ENCODE results near the gene TK2.
A peak's percentile ranks its signal among the peaks of the same experiment; 100 is the strongest.
"Not testable (repeated sequence)": the region's sequence is repeated elsewhere in the genome, so short reads cannot be mapped to it uniquely, and the experiment has no call there.

TK2 gene

DNA sequence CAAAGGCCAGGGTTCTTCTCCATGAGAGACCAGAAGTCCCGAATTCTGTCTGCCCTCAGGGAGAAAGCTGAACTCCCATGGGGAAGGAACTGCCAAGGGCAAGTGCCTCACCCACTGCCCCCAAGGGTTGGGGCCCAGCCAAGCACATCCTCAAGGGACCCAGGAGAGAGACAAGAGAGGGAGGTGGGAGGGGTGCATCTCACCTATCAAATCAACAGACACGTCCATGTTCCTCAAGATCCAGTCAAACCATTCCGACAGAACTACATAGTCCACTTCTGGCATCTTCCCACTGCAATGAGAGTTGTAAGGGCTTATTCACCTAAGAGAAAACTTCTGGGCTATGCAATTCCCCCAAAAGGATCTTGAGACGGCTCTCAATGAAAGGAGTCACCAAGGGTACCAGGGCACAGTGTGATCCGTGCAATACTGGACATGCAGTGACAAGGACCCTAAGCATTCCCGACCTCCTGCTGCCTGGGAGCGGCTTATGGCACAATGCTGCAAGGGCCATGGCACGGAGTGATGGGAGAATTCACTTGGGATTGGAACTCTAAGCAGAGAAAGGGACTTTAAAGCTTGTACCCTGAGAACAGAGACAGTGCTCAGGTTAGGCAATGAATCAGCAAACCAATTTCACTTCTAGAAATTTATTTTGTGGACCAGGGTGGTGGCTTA, 32.2 kb downstream of the TK2 start:
- DNase-seq: peak; percentile 40

GRCh38 chr16:66516808-66517585, 32.9 kb downstream of the TK2 start:
- peak; percentile 92 for DNase-seq

DNA sequence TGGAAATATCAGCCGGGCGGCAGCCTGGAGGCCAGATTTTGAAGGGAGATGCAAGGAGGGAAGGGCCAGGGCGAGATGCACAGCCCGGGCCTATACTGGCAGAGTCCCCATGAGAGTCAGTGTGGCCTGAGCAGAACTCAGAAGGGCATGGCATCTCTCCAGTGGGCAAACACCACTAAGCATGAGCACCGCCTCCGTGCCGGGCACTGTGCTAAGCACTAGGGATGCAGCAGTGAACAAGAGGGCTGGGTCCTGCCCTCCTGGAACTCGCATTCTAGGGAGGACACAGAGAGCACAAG, 33.5 kb downstream of the TK2 start:
- peak; percentile 53 for DNase-seq

- peak; percentile 43 for DNase-seq
Observed at GRCh38 chr16:66515596-66516508, 34.1 kb downstream of the TK2 start.

- not testable (repeated sequence) for DNase-seq
Observed at GRCh38 chr16:66514980-66515595, 34.8 kb downstream of the TK2 start.

- not testable (repeated sequence) for DNase-seq
Observed at GRCh38 chr16:66514391-66514790, 35.5 kb downstream of the TK2 start.

GRCh38 chr16:66513111-66513723, 36.7 kb downstream of the TK2 start:
- no peak for DNase-seq

DNA sequence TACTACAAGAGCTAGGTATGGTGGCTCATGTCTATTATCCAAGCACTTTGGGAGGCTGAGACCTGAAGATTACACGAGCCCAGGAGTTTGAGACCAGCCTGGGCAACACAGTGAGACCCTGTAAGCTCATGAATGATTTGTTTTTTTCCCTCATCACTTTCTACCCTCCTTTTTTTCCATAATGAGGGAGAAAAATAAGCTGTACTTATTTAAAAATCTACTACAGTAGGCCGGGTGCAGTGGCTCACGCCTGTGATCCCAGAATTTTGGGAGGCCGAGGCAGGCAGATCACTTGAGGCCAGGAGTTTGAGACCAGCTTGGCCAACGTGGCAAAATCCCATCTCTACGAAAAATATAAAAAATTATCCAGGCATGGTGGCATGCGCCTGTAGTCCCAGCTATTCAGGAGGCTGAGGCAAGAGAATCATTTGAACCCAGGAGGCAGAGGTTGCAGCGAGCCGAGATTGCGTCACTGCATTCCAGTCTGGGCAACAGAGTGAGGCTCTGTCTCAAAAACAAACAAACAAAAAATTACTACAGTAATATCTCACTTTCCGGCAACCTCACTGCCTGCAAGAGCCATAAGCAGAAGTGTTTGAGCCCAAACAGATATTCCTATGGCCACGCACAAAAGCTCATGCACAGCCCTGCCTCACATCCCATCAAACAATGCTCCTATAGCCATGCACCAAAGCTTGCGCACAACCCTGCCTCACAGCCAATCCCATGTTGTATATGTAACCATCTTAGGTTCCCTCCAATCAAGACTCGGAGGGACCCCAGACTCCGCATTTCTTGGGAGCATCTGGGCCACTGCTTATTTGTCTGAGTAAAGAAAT, 37.4 kb downstream of the TK2 start:
- DNase-seq: no peak

DNA sequence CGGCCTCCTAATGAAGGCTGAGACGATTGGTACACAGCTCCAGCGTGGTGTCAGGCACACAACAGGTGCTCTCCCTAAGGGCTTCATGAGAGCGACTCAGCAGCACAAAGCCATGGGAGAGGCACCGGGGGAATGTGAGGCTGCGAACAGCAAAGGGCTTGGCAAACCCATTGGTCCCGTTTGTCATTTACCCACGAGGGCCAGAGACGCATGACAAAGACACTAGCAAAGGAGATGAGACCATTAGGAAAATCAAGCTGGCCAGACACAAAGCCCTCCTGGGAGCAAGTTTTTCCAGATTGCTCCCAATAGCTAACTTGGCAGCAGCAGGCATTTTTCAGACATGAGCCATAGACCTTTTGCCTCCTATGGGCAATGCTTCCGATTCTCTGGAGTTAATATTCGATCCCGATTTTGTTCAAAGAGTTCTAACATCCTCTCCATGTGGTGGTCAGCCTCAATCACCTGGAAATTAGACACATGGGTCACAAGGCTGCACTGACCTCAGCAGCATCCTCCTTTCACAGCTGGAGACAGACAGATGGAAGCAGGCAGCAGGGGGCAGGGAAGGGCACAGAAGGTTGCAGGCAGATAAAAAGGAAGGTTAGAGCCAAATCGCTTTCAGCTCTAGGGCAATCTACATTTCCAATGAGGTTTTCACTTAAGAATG, 38.2 kb downstream of the TK2 start:
- DNase-seq: no peak

DNA sequence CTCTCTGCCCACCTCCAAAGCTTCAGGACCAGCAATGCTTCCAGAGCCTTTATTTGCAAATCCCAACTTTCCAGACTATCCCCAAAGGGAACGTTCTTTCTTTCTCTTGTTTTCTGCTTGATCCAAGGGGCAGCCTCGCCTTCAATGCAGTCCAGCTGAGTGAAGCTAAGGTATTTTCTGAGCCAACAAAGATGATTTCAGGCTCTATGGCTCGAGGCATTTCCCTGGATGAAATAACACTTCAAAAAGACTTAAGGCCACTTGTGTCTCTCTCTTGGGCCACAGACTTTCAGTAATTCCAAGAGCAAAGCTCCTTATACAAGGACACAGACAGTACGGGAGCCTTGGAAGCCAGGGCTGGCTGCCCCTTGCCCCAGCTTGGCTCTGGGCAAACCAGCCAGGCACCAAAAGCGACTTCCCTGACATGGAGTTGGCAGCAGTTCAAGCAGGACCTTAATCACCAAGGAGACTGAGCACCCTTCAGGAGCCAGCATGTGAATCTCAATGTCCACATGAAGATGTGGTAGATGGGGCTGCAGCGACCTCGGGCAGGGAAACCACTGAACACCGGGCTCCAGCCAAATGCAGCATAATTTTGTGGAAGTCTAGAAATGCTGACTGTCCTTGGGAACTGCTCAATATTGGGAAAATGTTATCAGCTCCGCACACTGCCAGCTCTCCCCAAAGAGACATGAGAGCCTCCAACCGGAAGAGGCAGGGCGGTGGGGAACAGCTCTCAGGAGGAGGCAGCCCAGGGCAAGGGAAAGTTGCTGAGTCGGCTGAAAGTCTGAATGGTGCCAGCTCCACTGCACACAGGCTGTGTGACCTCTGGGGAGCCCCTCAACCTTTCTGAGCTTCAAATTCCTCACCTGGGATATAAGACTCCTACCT, 39.0 kb downstream of the TK2 start:
- DNase-seq: no peak

DNA sequence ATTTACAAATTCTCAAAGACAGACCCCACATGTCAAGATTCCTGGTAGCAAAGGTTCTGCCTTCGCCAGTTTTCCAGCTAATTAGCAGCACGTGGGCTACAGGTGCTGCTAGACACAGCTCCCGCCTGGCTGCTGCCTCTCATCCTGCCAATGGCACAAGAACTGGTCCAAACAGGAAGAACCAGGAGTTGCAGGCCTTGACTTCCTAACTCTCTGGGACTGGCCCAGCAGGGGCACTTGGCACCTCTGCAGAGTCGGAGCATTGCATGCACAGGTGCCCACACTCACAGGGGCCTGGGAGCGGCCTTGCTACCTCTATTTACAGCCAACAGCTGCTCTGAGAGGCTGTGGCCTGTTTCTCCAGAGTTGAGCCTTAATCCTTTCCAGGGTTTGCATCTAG, 39.6 kb downstream of the TK2 start:
- DNase-seq: no peak

DNA sequence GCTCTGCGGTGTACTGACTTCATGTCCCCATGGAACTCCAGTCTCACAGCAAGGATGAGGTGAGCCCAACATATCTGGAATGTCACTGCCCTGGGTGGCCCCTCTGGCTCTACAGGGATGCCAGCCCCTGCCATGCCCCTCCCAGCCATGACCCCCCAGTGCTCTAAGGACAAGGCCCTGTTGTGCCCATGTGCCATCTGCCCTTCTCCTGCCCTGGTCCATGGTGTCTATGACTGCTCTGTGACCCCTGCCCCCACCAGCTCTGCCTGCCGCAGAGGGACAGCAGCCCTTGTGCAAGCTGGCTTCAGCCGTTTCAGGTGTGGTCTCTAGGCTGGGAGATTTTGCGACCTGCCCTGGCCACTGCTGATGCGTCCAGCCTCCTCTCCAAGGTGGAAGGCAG, 40.3 kb downstream of the TK2 start:
- DNase-seq: no peak

DNA sequence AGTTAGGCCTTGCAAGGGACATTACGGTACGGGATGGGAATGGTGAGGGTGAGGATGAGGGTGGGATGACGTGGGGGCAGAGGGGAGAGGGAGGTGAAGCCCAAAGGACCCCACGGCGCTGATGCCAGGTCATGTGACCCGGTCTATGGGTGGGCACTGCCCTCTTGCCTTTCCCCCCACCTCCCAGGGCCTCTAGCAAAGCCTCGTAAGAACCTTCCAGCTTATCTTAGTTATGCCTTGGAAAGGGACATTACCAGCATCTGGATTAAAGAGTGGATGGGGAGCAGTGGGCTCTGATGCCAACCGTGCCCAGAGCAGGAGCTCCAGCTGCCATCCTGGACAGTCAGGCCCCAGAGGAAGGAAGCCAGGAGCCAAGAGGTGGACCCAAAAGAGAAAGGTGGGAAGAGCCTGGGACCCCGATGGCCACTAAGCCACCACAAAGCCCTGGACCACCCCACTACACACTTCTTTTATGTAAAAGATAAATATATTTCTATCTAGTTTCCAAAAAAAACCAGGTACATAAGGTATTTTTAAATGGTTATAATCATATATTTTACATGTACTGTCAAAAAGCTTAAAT, 40.9 kb downstream of the TK2 start:
- no peak for DNase-seq

GRCh38 chr16:66508248-66508913, 41.5 kb downstream of the TK2 start:
- DNase-seq: no peak

DNA sequence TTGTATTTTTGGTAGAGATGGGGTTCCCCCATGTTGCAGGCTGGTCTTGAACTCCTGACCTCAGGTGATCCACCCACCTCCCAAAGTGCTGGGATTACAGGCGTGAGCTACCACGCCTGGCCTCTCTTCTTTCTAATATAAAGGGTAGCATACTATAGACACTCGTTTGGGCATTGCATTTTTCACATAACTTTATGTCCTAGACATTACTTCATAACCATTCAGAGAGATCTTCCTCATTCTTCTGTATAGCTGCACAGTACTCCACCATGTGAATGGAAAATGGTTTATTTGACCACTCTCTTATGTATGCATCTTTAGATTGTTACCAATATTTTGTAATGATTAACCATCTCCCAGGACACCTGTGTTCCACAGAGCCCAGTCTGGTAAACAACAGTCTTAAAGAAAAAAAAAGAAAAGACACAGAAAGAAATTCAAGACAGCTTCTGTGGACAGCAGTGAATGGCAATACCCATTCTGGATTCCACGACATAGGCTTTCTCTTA, 42.1 kb downstream of the TK2 start:
- no peak for DNase-seq

DNA sequence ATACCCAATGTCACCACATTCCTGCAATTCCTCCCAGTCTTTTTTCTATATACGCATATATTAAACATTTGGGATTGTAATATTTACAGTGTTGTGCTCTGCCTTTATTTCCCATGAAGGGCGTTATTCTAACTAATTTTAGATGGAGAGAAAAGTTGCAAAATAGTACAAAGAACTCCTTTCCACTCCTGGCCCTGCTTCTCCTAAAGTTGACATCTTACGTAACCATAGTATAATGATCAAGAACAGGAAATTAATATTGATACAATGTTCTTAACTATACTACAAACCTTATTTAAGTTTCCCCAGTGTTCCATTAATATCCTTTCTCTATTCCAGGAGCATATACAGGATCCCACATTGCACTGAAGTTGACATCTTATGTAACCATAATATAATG, 46.3 kb downstream of the TK2 start:
- DNase-seq: no peak

DNA sequence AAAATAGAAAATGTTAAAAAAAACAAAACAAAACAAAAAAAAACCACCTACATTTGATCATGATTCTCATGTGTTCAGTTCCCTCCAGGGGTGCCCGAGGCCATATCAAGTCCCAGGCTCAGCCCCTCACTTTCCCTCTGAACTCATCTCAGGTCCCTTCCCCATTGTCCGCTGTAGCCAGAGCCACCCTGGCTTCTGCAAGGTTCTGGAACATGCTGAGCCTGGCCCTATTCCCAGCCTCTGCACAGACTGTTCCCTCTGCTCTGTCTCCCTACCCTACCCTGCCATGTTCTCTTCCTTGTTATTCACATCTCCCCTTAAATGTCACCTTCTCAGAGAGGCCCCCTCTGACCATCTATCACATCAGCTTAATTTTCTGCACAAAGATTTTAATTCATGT, 46.9 kb downstream of the TK2 start:
- no peak for DNase-seq

DNA sequence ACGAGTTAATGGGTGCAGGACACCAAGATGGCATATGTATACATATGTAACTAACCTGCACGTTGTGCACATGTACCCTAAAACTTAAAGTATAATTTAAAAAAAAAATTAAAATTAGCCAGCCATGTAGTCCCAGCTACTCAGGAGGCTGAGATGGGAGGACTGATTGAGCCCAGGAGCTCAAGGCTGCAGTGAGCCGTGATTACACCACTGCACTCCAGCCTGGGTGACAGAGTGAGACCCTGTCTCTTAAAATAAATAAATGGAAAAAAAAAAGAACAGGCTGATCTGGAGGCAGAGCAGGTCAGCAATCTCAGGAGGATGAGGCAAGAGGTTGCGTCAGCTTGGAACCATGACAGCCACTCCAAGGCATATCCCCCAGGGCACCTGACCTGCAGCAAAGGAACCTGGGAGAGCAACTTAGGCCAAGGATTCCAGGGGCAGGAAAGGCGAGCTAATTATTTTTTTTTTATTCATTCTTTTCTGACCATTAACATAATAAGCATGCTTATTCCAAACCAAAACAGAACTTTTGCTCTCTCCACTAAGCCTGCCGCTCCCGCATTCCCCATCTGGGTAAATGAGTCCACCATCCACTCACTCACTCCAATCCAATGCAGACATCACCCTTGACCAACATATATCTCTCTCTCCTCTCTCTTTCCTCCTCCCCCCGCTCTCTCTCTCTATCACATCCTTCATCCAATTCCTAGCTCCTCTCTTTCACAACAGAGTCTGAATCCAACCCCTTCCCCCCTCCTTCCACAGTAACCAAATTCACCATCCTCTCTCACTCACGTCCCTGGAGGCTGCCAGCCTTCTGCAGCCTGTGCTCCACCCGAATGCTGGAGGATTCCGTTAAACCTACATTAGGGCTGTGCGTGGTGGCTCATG, 47.7 kb downstream of the TK2 start:
- DNase-seq: no peak

Data from NK-92 treated with Interleukin-12 subunit alpha and Interleukin-12 subunit beta, amount 100 ng/mL, for 24 hours (cell line).